ENCODE data around the gene NRCAM. TPM values are rescaled to one million over a fixed set of nuclear protein-coding genes. Genes with fewer than 3 reads are reported as not detected.

NRCAM gene
- total and polyA plus RNA-seq, 2 of the 8 experiments (the other 6 are each of a cell fraction or from before 2014, with no cell fraction given): 2.7 to 3.8 TPM

DNA sequence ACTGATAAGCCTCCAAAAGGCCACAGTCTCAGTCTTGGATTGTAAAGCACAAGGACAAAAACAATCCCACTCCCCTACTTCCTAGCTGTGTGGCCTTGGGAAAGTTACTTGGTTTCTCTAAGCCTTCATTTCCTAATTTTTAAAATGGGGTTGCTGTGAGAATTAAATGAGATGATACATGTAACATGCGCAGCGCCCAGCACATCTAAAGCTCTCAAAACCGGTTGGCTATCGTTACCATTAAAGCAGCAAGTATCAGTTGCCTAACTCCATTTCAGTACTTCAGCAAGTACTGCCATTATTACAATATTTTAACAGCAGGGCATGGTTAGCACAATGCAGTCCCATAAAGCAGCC, 1.9 kb downstream of the NRCAM start (continued):
- TF ChIP-seq, protein P1, sequence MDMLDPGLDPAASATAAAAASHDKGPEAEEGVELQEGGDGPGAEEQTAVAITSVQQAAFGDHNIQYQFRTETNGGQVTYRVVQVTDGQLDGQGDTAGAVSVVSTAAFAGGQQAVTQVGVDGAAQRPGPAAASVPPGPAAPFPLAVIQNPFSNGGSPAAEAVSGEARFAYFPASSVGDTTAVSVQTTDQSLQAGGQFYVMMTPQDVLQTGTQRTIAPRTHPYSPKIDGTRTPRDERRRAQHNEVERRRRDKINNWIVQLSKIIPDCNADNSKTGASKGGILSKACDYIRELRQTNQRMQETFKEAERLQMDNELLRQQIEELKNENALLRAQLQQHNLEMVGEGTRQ (IDR thresholded peaks at IDR 0.05; ENCODE audit: low read length): no peak
- TF ChIP-seq SP2 (IDR thresholded peaks at IDR 0.05; ENCODE audit: low read length) (no peak), NRF1 (IDR thresholded peaks at IDR 0.05; ENCODE audit: low read depth, low read length) (no peak), POU5F1 (IDR thresholded peaks at IDR 0.05; ENCODE audit: low read depth, low read length) (no peak), JUND (IDR thresholded peaks at IDR 0.05; ENCODE audit: low read length) (no peak), TBP (IDR thresholded peaks at IDR 0.05; ENCODE audit: low read depth, low read length) (no peak), CHD2 (IDR thresholded peaks at IDR 0.05; ENCODE audit: low read length) (no peak), TCF12 (IDR thresholded peaks at IDR 0.05; ENCODE audit: low read depth, low read length) (no peak)

All from H1 (cell line).